Hindlimb muscle (tissue), 1 donor: ENCODE measurements around the gene HCRT. TPM values are rescaled to one million over a fixed set of nuclear protein-coding genes. Genes with fewer than 3 reads are reported as not detected.

Source experiments
- DNase-seq: peaks from one replicate; pipeline ENCODE4 v3.0.0-alpha.2; 2013
- polyA plus RNA-seq: library from polyadenylated mRNA; unstranded; fragments of 120-200 nt; gene quantifications from one replicate; pipeline ENCODE4 v1.2.1, GENCODE V29; 2013; ENCODE audit not compliant: insufficient read length

Gene HCRT
- polyA plus RNA-seq, 1 donor = not detected

DNA sequence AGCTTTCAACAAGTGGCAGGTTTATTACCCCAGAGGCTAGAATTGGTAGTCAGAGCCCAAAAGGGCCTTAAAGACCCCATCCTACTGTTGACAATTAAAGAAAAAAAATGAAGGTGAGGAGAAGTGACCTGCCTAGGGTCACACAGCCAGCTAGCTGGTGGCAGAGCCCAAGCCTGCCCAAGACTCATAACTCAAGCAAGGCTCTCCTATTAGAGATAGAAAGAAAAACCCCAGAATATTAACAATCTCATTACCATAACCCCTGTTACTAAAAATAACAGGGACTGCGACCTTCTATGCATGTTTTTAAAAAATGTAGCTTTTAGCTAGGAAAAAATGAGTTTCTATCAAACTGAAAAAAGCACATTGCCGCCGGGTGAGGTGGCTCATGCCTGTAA lies 48.6 kb downstream of the HCRT start:
- no peak for DNase-seq

DNA sequence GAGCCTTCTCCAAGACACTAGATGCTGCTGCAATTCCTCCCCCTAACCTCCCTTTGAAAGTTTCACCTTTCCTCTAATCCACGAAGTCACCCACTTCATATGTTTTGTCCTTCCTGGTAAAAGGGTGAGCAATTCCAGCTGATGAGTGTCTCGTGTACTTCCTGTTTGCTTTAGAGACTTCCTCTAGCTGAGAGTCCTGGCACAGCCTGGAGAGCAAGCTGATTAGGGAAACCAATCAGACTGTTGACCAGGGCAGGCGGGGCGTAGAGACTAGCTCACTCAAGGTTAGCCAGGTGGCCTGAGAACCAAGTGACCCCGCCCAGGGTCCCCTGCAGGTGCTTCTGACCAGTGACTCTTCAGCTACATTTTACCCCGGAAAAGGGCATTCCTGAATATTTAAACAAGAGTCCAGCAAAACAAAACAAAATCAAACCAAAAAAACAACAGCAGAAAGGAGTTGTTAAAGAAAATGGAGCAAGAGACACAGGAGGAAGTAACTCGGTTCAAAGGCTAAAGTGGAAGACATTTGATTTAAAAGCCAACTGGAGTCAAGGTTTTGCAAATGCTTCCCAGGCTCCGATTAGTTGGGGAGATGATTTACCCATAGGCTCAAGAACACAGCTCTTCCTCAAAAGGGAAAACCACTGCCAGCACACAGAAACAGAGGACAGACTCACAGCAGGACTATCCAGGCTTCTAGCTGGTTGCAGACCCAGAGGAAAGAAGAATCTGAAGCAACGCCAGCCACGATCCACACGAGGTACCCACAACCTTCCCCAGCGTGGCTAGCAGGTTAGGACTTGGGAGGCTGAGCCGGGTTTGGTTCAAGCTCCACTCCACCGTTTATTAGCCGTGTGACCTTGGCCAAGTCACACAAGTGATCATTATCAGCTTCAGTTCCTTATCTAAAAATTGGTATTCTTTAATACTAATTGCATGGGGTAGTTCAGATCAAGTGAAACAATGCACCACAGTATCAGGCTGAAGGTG lies 49.3 kb downstream of the HCRT start:
- no peak for DNase-seq

DNA sequence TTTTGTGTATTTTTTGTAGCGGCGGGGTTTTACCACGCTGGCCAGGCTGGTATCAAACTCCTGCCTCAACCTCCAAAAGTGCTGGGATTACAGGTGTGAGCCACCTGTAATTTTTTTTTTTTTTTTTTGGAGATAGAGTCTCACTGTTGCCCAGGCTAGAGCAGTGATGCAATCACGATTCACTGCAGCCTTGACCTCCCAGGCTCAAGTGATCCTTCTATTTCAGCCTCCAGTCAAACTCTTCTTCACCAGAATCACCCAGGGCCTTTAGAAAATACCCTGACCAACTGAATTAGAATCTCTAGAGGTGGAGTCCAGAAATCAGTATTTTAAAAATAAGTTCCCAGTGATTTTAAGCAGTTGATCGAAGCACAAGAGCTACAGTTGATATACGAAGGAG lies 50.1 kb downstream of the HCRT start:
- DNase-seq = no peak

Other genes with a start within 250 kb of the HCRT start
- 45.6 TPM for gene CNP, start 218.7 kb downstream of the HCRT start, polyA plus RNA-seq
- 95.6 TPM for gene DNAJC7, start 168.0 kb downstream of the HCRT start, polyA plus RNA-seq
- 51.1 TPM for gene NKIRAS2, start 165.4 kb downstream of the HCRT start, polyA plus RNA-seq
- 1.8 TPM for gene C17orf113, start 134.9 kb downstream of the HCRT start, polyA plus RNA-seq
- 8.0 TPM for gene ZNF385C, start 87.0 kb downstream of the HCRT start, polyA plus RNA-seq
- gene DHX58, start 72.7 kb downstream of the HCRT start, polyA plus RNA-seq = 5.6 TPM
- gene KAT2A, start 64.1 kb downstream of the HCRT start, polyA plus RNA-seq = 49.6 TPM
- gene HSPB9, start 62.6 kb downstream of the HCRT start, polyA plus RNA-seq = 0.34 TPM
- 64.1 TPM for gene RAB5C, start 30.5 kb downstream of the HCRT start, polyA plus RNA-seq
- gene KCNH4, start 4.3 kb downstream of the HCRT start, polyA plus RNA-seq = 0.10 TPM
- 14.4 TPM for gene GHDC, start 9.0 kb upstream of the HCRT start, polyA plus RNA-seq
- gene STAT5B, start 90.9 kb upstream of the HCRT start, polyA plus RNA-seq = 45.6 TPM
- 22.1 TPM for gene STAT5A, start 103.0 kb upstream of the HCRT start, polyA plus RNA-seq
- gene STAT3, start 203.0 kb upstream of the HCRT start, polyA plus RNA-seq = 70.4 TPM
- gene CAVIN1, start 237.8 kb upstream of the HCRT start, polyA plus RNA-seq = 301 TPM